NOMO-1 treated with dmso at 0.1 percent for 144 hours (cell line): ENCODE measurements around the gene DNAH6.
"Not testable (repeated sequence)": the region's sequence is repeated elsewhere in the genome, so short reads cannot be mapped to it uniquely, and the experiment has no call there.

Experiments
- DNase-seq: peaks from one replicate; lab custom pipeline; 2025; ENCODE audit not compliant: unreplicated experiment; lab: John Stamatoyannopoulos, UW

DNAH6 gene

DNA sequence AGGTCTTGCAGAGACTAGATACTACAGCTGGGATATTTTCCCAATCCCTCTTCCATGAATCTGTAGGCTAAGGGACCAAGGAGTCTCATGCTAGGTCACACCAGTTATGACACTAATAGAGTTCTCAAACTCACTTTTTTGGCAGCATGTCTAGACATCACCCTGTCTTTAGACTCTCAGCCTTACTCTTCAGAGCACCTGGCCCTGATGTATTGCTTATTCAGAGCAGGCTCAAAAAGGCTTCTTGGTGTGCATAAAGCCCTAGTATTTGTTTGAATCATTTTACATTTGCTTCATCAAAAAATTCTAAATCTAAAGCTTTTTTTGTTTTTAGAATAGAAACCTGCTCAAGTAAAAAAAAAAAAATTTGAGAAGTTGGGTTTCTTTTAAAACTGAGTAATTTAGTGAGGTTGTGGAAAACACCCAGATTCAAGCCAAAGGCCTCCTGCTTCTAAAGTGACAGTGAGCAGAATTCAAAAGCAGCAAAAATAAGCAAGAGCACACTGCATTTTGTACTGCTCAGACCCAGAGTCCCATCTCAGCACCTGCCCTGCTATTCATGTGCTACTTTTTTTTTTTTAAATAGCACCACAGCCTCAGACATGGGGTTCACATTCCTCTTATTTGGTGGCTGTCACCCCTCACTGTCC is 18.0 kb upstream of the DNAH6 start:
- DNase-seq: no peak

DNA sequence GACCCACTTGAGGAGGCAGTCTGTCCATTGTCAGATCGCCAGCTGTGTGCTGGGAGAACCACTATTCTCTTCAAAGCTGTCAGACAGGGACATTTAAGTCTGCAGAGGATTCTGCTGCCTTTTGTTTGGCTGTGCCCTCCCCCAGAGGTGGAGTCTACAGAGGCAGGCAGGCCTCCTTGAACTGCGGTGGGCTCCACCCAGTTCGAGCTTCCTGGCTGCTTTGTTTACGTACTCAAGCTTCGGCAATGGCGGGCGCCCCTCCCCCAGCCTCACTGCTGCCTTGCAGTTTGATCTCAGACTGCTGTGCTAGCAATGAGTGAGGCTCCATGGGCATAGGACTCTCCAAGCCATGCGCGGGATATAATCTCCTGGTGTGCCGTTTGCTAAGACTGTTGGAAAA is 5.3 kb upstream of the DNAH6 start:
- not testable (repeated sequence) for DNase-seq

DNA sequence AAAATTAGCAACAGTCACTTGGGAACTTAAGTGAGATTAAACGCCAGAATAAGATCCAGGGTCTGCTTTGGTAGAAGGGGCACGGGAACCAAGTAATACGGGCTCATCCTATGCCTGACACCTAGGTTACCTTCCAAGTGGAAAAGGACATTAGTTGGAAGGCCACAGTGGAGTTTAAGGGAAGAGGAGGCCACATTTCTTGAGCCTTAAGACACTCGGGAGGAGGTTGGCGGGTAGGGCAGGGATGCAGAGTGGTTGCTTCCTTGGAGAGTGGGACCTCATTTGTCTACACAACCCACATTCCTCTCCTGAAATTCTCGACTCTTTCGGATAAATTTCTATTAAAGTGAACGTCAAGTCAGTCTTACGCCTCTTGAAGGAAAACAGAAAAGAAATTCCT is 510 bp upstream of the DNAH6 start:
- DNase-seq: no peak

DNA sequence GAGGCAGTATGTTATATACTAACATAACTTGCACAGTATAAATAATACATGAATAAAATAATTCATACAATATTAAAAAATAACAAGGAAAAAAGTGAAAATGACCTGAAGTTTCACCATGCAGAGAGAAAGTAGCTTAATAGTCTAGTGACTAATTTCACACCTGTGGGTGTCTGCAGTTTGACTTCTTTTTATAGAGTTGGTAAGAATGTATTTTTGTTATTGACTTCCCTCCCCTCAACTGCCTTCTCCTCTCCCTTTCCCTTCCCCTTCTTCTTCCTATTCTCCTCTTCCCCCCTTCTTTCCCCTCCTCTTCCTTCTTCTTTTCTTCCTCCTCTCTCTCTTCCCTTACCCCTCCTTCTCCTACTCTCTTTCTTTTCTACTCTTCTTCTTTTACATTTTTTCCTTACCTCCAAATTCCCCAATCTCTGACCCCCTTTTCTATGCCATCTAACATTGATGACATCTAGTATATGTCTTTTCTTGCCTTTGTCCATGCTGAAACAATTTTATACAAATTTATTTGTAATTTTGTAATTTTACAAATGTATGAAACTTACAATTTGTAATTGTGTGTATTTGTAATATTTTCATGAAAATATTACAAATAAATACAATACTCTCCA is 3.1 kb downstream of the DNAH6 start:
- DNase-seq: no peak

DNA sequence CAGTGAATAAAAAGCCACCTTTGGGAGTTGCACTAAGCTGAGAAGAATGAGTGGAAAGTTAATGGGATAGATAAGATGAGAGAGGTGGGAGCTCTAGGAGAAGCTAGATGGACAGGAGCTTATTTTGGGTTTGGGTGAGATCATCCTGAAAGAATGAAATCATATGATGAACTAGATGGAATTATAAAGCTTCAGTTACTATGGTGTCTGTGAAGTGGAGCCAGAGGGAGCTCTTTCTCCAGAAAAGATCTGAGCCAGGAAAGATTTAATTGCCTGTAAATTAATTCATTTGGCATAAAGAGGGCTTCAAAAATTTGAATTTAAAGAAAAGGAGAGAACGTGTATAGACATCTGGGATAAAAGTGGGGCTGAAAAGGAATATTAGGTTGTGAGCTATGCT is 10.3 kb downstream of the DNAH6 start:
- no peak for DNase-seq

DNA sequence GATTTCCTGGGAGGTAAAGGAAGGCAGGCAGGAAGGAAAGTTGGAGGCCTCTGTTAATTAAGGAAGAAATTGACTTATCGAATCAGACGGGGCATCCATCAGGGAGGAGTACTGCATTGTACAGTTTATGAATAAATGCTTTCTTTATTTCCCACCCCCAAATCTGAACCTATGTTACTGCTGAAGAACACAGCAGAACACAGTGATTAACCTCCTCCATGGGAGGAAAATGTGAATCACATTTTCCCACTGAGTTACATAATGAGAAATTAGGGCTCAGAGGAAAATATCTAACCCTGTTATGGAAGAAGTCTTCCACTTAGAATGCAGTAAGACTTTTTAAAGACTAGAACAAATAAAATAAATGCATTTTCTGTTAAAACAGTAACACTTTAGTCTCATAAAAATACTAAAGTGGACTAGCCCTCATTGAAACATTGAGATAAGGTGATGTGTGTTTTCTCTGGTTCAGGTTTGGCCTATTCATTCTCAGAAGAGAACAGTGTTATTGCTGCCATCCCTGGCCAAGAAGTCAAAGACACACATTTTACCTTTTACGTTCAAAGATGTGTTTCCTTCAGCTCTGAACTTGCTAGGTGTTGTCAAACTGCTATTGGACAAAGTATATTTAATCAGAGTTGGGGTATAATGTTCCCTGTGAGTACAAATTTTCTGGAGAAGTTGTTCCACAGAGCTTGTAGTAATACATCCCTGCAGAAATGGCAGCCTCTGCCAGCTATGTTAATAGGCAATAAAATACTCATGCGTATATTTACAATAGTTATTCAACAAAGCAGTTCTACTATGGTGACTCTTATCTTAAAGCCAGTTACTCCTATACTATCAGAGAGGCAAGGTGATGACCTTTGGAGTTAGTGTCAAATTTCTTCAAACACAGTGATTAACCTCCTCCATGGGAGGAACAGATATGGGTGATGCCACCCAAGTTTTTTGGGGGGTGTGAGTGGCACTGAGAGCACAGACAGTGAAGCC is 11.1 kb downstream of the DNAH6 start:
- no peak for DNase-seq

DNA sequence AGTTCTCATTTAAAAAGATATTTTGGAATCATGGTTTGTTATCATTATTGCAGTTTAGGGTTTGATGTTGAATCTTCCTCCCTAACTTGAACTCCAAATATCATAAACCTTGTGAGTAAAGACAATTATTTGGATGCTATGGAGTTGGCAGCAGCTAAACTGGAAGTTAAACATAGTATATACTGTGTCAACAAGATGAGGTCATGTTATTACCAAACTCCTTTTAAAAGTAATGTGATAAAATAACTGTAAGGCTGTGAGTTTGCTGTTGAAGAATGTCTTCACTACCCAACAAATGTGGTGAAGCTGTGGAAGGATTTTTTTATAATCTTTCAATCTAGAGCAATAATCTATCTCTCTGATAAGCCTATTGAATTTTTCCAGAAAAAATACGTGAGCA is 16.0 kb downstream of the DNAH6 start:
- DNase-seq: no peak

DNA sequence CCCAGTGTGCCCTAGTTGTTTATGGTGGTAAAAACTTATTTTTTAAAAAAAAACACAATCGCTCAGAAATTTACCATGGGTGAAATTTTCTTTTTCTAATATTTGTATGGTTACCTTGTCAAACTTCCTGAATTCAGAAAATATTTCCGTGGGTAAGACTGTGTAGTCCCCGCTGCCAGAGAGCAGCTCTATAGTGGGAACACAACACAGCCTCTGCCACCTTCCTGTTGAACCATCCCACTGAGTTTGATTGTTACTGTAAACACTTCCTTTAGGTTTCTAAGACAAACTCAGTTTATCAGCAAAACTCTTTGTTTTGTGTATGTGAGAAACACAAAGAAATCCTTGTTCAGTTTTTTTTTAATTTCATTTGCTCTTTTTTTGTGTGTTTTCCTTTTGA is 17.9 kb downstream of the DNAH6 start:
- DNase-seq: no peak

DNA sequence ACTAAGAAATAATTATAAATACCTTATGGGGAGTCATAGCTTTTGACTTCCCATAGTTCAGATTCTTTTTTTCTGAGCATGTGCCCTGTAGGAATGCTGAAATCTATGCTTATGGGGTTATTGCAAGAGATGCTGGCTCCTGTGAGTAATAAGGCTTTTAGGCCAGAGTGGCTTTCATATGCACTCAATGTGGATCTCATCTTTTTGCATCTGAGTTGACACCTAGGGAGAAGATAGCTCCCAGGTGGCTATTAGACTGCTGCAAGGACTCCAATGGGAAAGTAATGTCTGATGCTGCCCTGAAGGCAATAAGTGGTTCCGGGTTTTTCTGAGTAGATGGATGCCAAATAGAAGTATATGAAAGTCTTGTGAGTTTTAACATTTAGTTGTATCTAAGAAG is 21.0 kb downstream of the DNAH6 start:
- DNase-seq: no peak

DNA sequence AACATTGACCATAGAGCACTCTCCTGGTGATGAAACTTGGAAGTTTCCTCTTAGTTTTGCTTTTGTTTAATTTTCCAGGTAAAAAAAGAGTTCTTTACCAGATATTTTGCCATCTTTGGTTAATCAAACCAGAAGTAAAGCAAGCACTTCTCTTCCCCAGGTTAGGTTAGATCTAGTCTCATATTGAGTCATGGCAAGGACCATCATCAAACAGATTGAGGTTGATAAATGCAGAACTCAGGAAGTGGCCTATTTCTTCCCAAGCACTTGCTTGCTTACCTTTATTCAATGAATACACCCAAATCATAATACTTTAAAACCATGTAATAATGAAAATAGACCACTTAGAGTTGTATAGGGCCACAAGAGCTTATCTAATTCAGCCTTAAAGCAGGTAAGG is 23.4 kb downstream of the DNAH6 start:
- DNase-seq: no peak

DNA sequence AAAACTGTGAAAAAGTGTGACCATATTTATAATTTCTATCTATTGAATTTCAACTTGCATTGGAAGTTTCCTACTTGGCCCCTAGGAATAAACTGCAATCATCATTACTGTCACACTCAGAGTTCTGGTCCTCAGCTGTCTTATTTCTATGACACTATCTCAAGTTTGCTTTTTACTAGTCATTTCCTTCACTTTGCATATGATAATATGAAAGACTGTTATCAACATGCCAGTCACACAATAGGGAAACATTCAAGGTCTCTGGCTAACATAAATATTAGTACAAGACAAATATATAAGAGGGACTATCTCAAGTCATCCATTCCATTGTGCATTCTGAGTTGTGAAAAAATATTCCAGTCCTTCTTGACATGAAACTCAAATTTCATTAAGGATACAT is 28.7 kb downstream of the DNAH6 start:
- DNase-seq: no peak

DNA sequence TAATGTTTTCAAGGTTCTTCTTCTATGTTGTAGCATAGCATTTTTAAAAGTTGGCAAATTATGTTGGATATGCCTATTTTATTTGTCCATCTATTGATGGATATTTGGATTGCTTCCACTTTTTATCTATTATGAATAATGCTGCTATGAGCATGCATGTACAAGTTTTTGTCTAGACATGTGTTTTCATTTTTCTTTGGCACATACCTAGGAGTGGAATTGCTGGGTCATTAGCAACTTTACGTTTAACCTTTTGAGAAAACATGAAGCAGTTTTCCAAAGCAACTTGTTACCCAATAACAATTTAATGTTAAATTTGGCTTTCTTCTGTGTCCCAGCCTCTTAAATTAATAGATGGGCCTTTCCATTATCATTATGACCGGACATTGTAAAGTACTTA is 30.3 kb downstream of the DNAH6 start:
- DNase-seq: no peak

DNA sequence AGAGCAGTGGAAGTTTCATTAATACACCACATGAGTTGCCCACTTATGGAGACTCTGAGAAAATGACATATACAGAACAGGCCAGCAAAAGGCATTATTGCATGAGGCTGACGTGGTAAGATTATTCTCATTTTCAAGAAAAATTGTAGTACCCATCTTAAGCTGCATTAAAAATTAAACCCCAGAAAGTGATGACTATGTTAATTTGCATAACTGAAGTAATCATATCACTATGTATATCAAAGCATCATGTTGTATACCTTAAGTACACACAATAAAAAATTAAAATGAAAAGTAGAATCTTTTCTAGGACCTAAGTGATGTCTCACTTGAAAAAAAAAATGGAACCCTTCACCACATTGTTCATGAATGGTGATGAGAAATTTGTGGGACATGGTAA is 32.0 kb downstream of the DNAH6 start:
- DNase-seq: no peak

DNA sequence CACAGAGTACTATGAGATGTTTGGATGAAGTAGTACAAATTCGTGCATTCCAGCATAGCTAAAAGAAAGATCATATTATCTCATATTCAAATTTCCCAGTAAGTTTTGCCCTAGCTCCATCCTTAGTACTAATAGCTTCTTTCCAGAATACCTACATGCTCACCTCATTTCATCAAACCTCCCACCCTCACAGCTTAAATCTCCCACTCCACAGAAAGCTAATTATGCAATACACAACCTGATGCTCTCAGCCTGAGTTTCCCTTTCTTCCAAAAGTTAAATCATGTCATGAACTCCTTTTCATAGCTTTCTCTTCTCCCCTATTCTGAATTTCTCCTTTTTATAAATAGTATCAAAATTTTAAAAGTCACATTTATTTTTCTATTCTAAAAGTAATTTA is 34.6 kb downstream of the DNAH6 start:
- DNase-seq: no peak

DNA sequence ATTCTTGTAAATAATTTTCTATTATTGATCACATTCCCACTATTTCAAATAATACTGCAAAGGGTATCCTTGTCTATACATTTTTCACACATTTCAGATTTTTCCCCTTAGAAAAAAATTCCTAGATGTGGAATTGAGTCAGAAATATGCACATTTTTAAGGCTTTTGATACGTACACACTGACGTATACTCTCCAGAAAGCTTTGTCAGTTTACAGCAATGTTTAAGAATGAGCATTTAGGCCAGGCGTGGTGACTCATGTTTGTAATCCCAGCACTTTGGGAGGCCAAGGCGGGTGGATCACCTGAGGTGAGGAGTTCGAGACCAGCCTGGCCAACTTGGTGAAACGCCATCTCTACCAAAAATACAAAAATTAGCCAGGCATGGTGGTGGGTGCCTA is 35.2 kb downstream of the DNAH6 start:
- DNase-seq: not testable (repeated sequence)

DNA sequence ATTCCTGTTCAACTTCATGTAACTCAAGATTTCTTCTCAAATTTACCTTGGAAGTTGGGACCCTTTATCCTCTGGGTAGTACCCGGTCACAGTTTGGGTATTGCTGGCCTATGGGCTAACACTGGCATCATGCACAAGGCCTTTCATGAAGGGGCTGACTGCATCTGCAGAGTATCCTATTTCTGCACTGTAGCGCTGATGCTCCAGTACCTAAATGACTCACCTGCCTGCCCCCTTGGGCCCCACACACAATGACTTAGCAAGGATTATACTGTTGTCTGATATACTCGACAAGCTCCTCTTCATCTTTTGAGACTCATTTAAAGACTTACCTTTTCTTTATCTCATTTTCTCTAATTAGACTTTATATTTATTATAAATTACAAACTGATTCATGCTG is 39.9 kb downstream of the DNAH6 start:
- no peak for DNase-seq

DNA sequence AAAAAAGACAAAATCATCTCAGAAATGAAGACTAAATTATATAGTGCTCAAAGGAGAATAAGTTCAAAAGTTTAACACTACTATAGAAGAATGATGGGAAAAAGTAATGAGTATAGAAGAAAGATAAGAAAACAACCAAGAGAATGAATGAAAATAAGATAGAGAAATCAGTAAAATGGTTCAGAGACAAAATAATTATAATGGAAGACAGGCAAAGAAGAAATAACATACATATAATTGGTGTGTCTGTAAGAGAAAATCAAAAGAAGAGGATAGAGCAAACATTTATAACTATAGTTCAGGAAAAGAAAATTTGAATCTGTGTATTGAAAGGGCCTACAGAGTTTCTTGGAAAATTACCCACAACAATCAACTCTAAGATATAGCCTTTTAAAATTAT is 43.5 kb downstream of the DNAH6 start:
- no peak for DNase-seq

DNA sequence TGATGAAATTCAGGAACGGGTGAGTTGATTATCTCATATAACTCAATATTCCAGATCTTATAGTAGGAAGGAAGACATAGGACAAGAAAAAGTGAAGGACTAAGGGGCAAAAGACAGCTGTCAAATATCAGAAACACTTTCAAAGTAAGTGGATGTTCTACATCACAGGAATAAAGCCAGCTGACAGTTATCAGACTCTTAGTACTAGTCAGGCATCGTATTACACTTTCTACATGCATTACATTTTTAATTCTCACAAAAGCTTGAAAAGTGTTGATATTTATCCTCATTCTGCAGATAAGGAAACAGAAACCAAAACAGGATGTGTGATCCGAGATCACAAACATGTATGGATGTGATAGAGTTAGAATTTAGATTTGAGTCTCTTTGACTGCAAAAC is 63.4 kb downstream of the DNAH6 start:
- DNase-seq: no peak

DNA sequence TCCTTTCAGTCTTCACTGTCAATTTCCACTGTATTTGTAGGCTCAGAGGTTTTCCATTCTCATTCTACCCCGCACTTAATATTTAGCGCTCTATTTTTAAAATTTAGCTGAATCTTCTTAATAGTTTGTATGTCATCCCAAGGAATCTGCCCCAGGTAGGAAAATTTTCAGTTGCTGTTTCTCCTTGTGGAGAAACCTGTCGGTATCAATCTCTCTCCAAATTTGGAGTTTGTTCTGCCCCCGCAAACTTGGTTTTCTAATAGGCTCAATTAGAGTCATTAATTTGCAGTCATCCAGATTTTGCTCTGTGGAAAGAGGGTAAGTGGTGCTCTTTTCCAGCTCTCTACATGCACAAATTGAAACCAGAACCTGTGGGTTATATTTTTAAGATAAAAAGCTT is 87.6 kb downstream of the DNAH6 start:
- no peak for DNase-seq

DNA sequence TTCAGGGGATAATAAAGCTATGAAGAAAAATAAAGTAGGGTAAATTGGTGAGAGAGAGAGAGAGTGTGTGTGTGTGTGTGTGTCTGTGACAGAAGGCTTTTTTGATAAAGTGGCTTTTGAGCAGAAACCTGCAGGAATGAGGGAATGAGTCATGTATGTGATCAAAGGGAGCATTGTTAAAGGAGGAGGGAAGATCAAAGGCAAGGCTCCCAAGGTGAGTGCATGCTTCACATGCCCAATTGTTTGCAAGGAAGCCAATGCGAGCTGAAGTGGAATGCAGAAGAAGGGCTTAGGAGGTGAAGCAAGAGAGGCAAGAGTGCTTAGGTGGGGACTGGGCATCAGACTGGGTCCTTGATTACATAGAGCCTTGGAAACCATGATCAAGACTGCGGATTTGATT is 96.8 kb downstream of the DNAH6 start:
- no peak for DNase-seq

DNA sequence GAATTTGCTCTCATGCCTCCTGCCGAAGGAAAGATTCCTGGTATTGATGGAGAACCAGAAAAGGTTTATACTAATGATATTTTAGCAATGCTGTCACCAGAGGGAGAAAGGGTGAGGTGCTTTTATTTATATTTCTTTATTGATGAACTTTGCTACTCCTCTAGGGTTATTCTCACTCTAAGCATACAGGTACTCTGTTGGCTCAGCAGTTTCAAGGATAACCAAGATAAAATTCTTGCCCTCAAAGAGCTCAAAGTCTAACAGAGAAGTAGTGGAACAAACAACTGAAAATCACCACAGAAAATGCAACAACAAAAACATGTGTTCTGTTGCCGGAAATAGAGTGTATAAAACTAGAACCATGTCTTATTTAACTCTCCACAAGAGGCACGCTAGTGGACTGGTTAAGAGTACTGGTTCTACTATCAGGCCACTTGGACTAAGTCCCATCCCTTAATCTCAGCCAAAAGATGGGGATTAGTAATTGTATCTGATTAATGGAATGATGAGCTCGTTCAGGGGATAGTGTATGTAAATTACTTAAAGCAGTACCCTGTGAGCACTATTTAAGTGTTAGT is 103.6 kb downstream of the DNAH6 start:
- no peak for DNase-seq

DNA sequence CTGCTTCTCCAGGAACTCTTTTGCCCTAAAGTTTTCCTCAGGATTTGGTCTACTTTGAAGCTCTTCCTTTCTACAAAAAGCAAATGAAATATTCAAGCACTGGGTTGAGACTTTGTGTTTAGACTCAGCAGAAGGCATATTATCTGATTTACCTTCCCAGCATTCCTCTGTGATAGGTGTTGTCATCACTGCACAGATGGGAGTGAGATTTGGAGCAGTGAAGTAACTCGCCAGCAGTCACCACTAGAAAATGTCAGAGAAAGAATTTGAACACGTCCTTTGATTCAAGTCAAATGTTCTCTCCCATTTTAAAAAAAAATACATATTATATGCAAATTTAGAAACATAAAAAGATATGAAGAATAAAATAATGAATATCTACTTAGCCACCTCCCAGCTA is 112.2 kb downstream of the DNAH6 start:
- DNase-seq: no peak
